Activated effector memory CD4-positive, alpha-beta T cell treated with anti-CD3 and anti-CD28 coated beads, Interleukin-2, amount 50 U/mL, for 16 hours (primary cell): ENCODE measurements around the gene LYST.

ENCODE experiments used
- DNase-seq: peaks from one replicate; pipeline ENCODE4 v3.0.0-alpha.2; 2020

Gene LYST

GRCh38 chr1:235887676-235888075, 21.0 kb upstream of the LYST start:
- DNase-seq, result no peak

GRCh38 chr1:235885655-235886262, 19.1 kb upstream of the LYST start:
- DNase-seq, result no peak

GRCh38 chr1:235883261-235883927, 16.7 kb upstream of the LYST start:
- no peak for DNase-seq

- no peak for DNase-seq
These were observed 16.1 kb upstream of the LYST start for GRCh38 chr1:235882816-235883215.

GRCh38 chr1:235881930-235882700, 15.4 kb upstream of the LYST start:
- DNase-seq, result no peak

GRCh38 chr1:235878082-235878811, 11.5 kb upstream of the LYST start:
- DNase-seq, result no peak

GRCh38 chr1:235876402-235876841, 9.7 kb upstream of the LYST start:
- no peak for DNase-seq

- no peak for DNase-seq
These were observed 8.4 kb upstream of the LYST start for GRCh38 chr1:235875036-235875597.

- DNase-seq, result no peak
These were observed 7.6 kb upstream of the LYST start for GRCh38 chr1:235874261-235874660.

GRCh38 chr1:235873571-235873970, 6.9 kb upstream of the LYST start:
- DNase-seq, result no peak

- no peak for DNase-seq
These were observed 6.3 kb upstream of the LYST start for GRCh38 chr1:235873045-235873444.

GRCh38 chr1:235872270-235872669, 5.6 kb upstream of the LYST start:
- DNase-seq, result no peak

GRCh38 chr1:235867903-235868469, 1.3 kb upstream of the LYST start:
- DNase-seq, result peak; percentile 83

- DNase-seq, result peak; percentile 99
These were observed 473 bp upstream of the LYST start for GRCh38 chr1:235866913-235867845.

GRCh38 chr1:235865565-235866204, 1.0 kb downstream of the LYST start:
- no peak for DNase-seq

- DNase-seq, result no peak
These were observed 1.7 kb downstream of the LYST start for GRCh38 chr1:235864931-235865525.

- no peak for DNase-seq
These were observed 2.2 kb downstream of the LYST start for GRCh38 chr1:235864469-235864868.

- no peak for DNase-seq
These were observed 3.0 kb downstream of the LYST start for GRCh38 chr1:235863699-235864093.

GRCh38 chr1:235861857-235862256, 4.8 kb downstream of the LYST start:
- no peak for DNase-seq

GRCh38 chr1:235860829-235861228, 5.9 kb downstream of the LYST start:
- DNase-seq, result no peak

- no peak for DNase-seq
These were observed 6.9 kb downstream of the LYST start for GRCh38 chr1:235859789-235860188.
